Measurements from ENCODE around the gene DEGS2.
"Not testable (repeated sequence)": the region's sequence is repeated elsewhere in the genome, so short reads cannot be mapped to it uniquely, and the experiment has no call there.

DEGS2 gene

DNA sequence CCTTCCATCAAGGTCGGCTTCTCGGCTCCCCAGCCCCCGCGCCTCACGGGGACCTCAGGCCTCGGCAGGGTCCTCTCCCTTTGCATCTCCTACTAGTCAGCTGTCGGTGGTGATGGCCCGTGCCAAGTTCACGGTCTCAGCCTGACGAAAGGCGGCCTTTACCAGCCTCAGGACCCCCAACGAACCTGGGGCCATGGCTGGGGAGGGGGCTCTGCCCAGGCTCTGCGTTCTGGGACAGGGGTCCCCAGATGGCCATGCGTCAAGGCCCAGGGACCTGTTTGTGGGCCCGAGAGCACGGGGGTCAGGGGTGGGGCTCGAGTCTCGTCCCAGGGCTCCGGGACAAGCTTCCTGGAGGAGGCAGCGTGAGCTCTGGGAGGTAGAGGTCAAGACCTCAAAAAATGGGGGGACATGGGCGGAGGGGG lies 32.8 kb upstream of the DEGS2 start:
- Mint-ChIP-seq H3K4me3 (peak overlapping the region; percentile 77 to 82 (median 80)), H3K36me3 (ENCODE audit: low read depth) (no peaks in the 10 kb centered on the region), H3K27me3 (ENCODE audit: low read depth) (no peaks in the 10 kb centered on the region), H3K4me1 (peaks cover 11% of the 10 kb centered on the region), H3K27ac (peak overlapping the region in 2 of 3 experiments; percentile 71 to 74), H3K9me3 (no peaks in the 10 kb centered on the region)
- TF ChIP-seq, protein P1, sequence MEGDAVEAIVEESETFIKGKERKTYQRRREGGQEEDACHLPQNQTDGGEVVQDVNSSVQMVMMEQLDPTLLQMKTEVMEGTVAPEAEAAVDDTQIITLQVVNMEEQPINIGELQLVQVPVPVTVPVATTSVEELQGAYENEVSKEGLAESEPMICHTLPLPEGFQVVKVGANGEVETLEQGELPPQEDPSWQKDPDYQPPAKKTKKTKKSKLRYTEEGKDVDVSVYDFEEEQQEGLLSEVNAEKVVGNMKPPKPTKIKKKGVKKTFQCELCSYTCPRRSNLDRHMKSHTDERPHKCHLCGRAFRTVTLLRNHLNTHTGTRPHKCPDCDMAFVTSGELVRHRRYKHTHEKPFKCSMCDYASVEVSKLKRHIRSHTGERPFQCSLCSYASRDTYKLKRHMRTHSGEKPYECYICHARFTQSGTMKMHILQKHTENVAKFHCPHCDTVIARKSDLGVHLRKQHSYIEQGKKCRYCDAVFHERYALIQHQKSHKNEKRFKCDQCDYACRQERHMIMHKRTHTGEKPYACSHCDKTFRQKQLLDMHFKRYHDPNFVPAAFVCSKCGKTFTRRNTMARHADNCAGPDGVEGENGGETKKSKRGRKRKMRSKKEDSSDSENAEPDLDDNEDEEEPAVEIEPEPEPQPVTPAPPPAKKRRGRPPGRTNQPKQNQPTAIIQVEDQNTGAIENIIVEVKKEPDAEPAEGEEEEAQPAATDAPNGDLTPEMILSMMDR (IDR thresholded peaks at IDR 0.05; ENCODE audit: unreplicated experiment in 3 of 3) = no peak

DNA sequence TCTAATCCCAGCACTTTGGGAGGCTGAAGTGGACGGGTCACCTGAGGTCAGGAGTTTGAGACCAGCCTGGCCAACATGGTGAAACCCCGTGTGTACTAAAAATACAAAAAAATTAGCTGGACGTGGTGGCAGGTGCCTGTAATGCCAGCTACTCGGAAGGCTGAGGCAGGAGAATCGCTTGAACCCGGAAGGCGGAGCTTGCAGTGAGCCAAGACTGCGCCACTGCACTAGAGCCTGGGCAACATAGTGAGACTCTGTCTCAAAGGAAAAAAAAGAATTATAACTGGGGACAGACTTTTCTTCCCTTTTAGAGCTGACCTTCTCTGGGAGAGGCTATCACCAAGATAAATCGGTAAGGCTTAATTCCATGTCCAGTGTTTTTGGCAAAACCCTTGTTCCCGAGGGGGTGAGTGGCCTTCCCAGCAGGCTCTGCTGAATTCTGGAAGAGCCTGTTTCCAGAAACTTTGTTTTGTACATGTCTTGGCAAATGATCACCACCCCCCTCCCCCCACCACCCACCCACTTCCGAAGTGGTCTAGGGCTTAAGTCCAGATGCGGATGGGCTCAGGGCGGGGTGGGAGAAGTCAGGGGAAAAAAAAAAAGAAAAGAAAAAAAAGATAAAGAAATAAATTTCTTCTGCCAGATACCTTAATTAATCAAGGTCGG lies 32.3 kb upstream of the DEGS2 start:
- H3K36me3 Mint-ChIP-seq (ENCODE audit: low read depth) = no peaks in the 10 kb centered on the region

DNA sequence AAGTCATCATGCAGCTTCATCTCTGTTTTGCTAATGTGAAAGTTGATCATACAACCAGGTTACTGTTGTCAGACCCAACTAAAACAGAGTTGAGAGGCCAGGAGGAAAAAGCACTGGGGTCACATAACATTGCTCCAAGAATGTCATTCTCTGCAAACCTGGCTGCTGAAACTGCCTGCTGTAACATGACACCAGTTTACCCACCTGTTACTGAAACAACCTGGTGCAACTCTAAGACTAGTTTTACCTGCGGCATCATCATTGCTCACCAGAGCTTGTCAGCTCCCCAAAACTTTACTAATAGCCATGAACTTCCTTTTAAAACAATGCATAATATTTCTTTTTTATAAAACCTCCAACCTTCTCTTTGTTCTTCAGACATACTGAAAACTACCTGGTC lies 30.7 kb upstream of the DEGS2 start:
- no peaks in the 10 kb centered on the region for H3K36me3 Mint-ChIP-seq (ENCODE audit: low read depth)
- H3K27me3 Mint-ChIP-seq (ENCODE audit: low read depth) = no peaks in the 10 kb centered on the region
- no peak overlapping the region for H3K4me3 Mint-ChIP-seq
- no peak overlapping the region for H3K27ac Mint-ChIP-seq
- H3K4me1 Mint-ChIP-seq = peaks cover 11% of the 10 kb centered on the region
- TF ChIP-seq, protein P1 (IDR thresholded peaks at IDR 0.05; ENCODE audit: unreplicated experiment in 3 of 3) = no peak
- H3K9me3 Mint-ChIP-seq = no peaks in the 10 kb centered on the region

More for the DNA sequence above, 32.3 kb upstream of the DEGS2 start:
- peaks cover 11% of the 10 kb centered on the region for H3K4me1 Mint-ChIP-seq
- H3K4me3 Mint-ChIP-seq = peak overlapping the region in 1 of 3 experiments; percentile 21
- TF ChIP-seq, protein P1 (IDR thresholded peaks at IDR 0.05; ENCODE audit: unreplicated experiment in 3 of 3) = no peak
- H3K27me3 Mint-ChIP-seq (ENCODE audit: low read depth) = no peaks in the 10 kb centered on the region
- H3K9me3 Mint-ChIP-seq = no peaks in the 10 kb centered on the region
- H3K27ac Mint-ChIP-seq = no peak overlapping the region

DNA sequence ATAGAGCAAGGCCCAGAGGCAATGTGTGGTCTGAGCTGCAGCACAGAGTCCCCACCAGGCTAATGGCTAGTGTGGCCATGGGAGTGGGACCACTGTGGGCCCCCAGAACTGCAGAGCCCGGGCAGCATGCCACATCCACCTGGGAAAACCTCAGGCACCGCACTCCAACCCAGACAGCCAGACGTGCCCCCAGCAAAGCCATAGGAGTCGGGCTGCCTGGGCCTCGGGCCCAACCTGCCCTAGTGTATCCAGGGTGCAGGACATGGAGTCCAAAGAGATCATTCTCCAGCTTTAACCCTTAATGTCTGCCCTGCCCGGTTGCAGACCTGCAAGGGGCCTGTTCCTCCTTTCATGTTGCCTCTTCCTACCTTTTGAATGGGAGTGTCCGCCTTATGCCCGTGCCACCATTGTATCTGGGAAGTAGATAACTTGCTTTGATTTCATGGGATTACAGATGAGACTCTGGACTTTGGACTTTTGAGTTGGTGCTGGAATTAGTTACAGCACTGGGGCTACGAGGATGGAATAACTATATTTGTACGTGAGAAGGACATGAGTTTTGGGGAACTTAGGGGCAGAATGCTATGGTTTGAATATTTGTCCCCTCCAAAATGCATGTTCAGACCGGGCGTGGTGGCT lies 29.1 kb upstream of the DEGS2 start:
- TF ChIP-seq, protein P1 (IDR thresholded peaks at IDR 0.05; ENCODE audit: unreplicated experiment in 3 of 3) = no peak
- Mint-ChIP-seq H3K27me3 (ENCODE audit: low read depth) (no peaks in the 10 kb centered on the region), H3K9me3 (no peaks in the 10 kb centered on the region), H3K36me3 (ENCODE audit: low read depth) (no peaks in the 10 kb centered on the region), H3K4me3 (no peak overlapping the region), H3K27ac (no peak overlapping the region), H3K4me1 (peaks cover 5% of the 10 kb centered on the region)

DNA sequence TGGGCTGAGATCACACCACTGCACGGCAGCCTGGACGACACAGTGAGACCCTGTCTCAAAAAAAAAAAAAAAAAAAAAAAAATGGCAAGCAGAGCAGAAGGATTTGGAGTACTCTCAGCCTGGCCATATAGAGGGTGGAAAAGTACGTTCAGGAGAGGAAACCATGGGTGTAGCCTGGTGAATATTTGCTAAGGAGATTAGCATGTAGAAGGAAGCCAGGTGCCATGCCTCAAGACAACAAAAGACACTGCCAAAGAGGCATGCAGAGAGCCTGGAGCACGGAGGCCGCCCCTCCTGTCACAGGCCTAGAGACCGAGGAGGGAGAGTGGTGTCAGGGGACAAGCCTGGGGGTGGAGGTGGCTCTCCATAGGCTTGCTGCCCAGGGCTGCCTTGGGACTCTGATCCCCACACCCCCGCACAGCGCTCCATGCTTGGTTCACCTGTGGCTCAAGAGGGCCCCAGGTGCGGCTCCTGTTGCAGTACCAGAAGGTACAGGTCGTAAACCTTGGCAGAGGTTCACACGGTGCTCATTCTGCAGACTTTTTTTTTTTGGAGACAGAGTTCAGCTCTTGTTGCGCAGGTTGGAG lies 27.9 kb upstream of the DEGS2 start:
- Mint-ChIP-seq H3K9me3 (no peaks in the 10 kb centered on the region), H3K27me3 (ENCODE audit: low read depth) (no peaks in the 10 kb centered on the region), H3K27ac (no peak overlapping the region), H3K36me3 (ENCODE audit: low read depth) (no peaks in the 10 kb centered on the region), H3K4me3 (no peak overlapping the region), H3K4me1 (no peaks in the 10 kb centered on the region)
- TF ChIP-seq, protein P1 (IDR thresholded peaks at IDR 0.05; ENCODE audit: unreplicated experiment in 3 of 3) = no peak

DNA sequence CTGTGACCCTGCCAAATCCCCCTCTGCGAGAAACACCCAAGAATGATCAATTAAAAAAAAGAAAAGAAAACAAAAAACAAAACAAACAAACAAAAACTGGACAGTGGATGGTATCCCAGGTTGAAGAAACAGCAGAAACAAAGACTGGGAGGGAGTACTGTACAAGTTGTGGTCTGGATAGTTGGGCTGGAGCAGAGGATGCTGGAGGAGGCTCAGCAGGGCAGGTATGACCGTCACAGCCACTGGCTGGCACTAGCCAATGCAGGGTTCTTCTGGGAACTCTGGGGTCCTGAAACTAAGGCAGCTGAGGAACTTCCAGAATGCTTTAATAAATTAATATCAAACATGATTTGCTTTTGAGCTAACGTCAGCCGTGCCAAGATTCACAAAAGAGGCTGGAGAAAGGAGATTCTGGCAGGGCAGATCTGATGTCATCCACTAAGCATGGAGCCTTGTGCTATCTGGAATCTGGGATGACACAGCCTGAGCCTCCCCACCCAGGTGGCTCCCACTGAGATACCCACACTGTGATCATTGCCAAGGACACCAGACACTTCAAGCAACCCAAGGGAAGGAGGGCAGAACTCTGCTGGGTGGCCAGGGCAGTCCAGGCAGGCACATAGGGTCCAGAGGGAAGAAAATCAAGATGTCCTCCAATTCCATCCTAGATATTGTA lies 22.6 kb upstream of the DEGS2 start:
- H3K36me3 Mint-ChIP-seq (ENCODE audit: low read depth); H3K4me1 Mint-ChIP-seq; H3K27ac Mint-ChIP-seq; H3K9me3 Mint-ChIP-seq; H3K4me3 Mint-ChIP-seq; H3K27me3 Mint-ChIP-seq (ENCODE audit: low read depth): not testable (repeated sequence)

DNA sequence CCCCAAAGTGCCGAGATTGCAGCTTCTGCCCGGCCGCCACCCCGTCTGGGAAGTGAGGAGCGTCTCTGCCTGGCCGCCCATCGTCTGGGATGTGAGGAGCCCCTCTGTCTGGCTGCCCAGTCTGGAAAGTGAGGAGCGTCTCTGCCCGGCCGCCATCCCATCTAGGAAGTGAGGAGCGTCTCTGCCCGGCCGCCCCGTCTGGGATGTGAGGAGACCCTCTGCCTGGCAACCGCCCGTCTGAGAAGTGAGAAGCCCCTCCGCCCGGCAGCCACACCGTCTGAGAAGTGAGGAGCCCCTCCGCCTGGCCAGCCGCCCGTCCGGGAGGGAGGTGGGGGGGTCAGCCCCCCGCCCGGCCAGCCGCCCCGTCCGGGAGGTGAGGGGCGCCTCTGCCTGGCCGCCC lies 21.2 kb upstream of the DEGS2 start:
- H3K27ac Mint-ChIP-seq; H3K36me3 Mint-ChIP-seq (ENCODE audit: low read depth); H3K27me3 Mint-ChIP-seq (ENCODE audit: low read depth); H3K4me3 Mint-ChIP-seq; H3K4me1 Mint-ChIP-seq; H3K9me3 Mint-ChIP-seq: not testable (repeated sequence)

Measured in nephron (organoid).